Dendritic cell treated with granulocyte-macrophage colony-stimulating factor and Interleukin-4, amounts not matched to agents 40 ng/mL and 50 ng/mL, for 4 days (primary cell): ENCODE results near the gene EZH2.

Experiments used
- H3K27ac Mint-ChIP-seq: one replicate; pipeline ENCODE4 v1.8.0; 2022; ENCODE audit warnings: mild to moderate bottlenecking, mixed read lengths
- H3K27me3 Mint-ChIP-seq: one replicate; pipeline ENCODE4 v1.8.0; 2022; ENCODE audit warnings: mild to moderate bottlenecking, mixed read lengths
- H3K36me3 Mint-ChIP-seq: one replicate; pipeline ENCODE4 v1.8.0; 2022; ENCODE audit warnings: low read depth, mixed read lengths
- H3K4me1 Mint-ChIP-seq: one replicate; pipeline ENCODE4 v1.8.0; 2022; ENCODE audit warnings: low read depth, mixed read lengths
- H3K4me3 Mint-ChIP-seq: one replicate; pipeline ENCODE4 v1.8.0; 2022; ENCODE audit warnings: mild to moderate bottlenecking, moderate library complexity, mixed read lengths
- H3K9me3 Mint-ChIP-seq: one replicate; pipeline ENCODE4 v1.8.0; 2022; ENCODE audit warnings: mixed read lengths
- intact Hi-C: fragments of 100-400 bp; cut with micrococcal nuclease; formaldehyde crosslinking; loops from one replicate; pipeline ENCODE4 v1.15.0; 2022

EZH2 gene

DNA sequence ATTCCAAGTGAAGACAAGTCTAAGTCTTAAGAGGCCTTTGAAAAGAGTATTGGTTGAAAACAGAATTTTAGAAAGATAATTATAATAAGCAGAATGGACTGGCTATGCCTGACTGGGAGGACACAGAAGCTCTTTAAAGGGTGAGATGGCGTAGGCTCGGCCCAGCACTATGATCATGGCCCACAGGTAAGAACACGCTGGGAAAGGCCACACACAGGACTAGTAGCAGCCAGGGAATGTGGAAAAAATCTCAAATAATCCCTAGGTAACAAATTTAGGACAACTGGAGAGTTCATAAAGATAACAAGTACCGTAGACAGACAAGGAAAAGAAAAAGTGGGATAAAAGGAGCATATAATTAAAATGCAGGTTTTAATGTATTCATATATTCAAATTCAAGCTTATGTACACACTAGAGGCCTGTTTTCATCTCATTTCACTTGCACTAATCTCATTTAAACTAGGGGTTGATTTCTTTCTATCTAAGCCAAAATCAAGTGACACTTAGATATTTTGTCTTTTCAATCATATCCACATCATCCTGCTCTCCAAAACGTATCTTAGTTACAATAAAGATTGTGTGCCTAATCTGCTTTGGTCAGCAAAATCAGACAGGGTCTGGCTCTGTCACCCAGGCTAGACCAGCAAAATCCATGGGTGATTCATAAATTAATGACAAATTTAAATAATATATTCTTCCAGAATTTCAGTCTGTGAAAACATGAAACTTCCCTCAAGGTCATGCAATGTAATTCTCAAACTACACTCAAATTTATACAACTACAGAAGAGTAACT, 53.0 kb downstream of the EZH2 start:
- intact Hi-C loops = no loop called here

DNA sequence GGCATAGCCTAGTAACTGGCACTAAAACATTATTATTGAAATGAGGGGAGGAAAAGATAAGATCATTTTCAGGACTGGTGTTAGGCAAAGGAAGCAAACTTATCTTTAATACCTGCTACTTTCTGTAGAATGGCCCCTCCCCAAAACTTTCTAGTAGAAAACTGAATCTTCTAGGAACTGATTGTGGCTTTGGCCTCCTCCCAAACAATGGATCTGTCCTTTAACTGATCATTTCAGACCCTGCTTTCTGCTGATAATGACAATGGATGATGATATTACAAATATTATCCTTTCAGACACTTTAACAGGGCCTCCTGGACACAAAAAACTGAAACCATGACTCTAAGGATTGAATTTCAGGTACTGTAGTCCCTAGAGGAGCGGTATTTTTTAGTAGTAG, 55.1 kb downstream of the EZH2 start:
- Mint-ChIP-seq H3K4me3 (no peak overlapping the region), H3K27ac (no peak overlapping the region), H3K27me3 (no peaks in the 10 kb centered on the region), H3K9me3 (no peaks in the 10 kb centered on the region), H3K4me1 (no peaks in the 10 kb centered on the region), H3K36me3 (peaks cover 48% of the 10 kb centered on the region)
- intact Hi-C loops = no loop called here

More for the DNA sequence above, 53.0 kb downstream of the EZH2 start:
- Mint-ChIP-seq H3K4me3 (no peak overlapping the region), H3K36me3 (peaks cover 36% of the 10 kb centered on the region), H3K4me1 (no peaks in the 10 kb centered on the region), H3K27ac (no peak overlapping the region), H3K9me3 (no peaks in the 10 kb centered on the region), H3K27me3 (no peaks in the 10 kb centered on the region)

DNA sequence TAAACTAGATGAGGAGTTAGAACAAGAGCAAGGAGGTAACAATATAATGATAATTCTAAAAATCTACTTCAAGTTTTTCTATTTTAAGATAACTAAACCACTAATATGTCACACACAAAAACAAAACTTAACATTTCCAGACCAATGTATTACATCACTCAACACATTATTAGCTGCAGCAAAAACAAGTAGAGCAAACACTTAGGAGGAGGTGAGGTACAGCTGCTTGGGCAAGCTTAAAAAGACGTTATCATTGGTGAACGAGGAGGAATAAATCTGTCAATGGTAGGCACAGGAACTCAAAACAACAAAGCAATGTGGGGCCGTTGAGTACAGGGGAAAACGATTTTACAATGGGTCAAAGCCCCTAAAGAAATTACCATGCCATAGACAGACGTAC, 58.8 kb downstream of the EZH2 start:
- Mint-ChIP-seq H3K4me3 (no peak overlapping the region), H3K4me1 (no peaks in the 10 kb centered on the region), H3K36me3 (peaks cover 44% of the 10 kb centered on the region), H3K9me3 (no peaks in the 10 kb centered on the region), H3K27ac (no peak overlapping the region), H3K27me3 (no peaks in the 10 kb centered on the region)
- intact Hi-C loops = no loop called here

DNA sequence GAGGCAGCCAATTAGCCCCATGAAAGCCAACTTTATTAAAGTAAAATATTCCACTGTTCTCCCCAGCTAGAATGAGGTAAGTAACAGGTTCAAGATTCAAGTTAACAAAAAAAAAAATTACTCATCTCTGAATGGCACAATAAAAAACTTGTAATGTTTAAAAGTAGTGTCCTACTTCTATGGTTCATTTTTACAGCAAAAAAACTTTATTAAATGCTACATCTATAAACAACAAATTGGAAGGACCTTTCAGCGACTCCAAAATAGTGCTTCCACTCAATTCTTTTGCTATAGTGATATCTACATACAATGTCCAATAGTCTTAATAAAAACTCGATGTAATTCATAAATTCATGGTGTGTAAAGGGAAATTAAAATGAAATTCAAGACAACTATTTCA, 59.2 kb downstream of the EZH2 start:
- Mint-ChIP-seq H3K4me1 (no peaks in the 10 kb centered on the region), H3K27me3 (no peaks in the 10 kb centered on the region), H3K4me3 (no peak overlapping the region), H3K36me3 (peaks cover 39% of the 10 kb centered on the region), H3K27ac (no peak overlapping the region), H3K9me3 (no peaks in the 10 kb centered on the region)
- intact Hi-C loops = no loop called here

DNA sequence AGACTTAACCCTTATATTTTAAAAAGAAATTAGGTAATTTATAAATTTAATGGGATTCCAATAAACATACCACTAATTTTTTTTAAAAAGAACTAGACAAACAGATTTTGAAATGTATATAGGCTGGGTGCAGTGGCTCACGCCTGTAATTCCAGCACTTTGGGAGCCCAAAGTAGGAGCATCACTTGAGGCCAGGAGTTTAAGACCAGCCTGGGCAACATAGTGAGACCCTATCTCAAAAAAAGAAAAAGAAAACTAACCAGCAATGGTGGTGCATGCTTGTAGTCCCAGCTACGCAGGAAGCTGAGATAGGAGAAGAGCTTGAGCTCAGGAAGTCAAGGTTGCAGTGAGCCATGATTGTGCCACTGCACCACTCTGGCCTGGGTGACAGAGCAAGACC, 62.7 kb downstream of the EZH2 start:
- no peak overlapping the region for H3K27ac Mint-ChIP-seq
- H3K4me1 Mint-ChIP-seq = no peaks in the 10 kb centered on the region
- intact Hi-C loops = no loop called here
- H3K9me3 Mint-ChIP-seq = no peaks in the 10 kb centered on the region
- peaks cover 49% of the 10 kb centered on the region for H3K36me3 Mint-ChIP-seq
- no peaks in the 10 kb centered on the region for H3K27me3 Mint-ChIP-seq
- H3K4me3 Mint-ChIP-seq = no peak overlapping the region

DNA sequence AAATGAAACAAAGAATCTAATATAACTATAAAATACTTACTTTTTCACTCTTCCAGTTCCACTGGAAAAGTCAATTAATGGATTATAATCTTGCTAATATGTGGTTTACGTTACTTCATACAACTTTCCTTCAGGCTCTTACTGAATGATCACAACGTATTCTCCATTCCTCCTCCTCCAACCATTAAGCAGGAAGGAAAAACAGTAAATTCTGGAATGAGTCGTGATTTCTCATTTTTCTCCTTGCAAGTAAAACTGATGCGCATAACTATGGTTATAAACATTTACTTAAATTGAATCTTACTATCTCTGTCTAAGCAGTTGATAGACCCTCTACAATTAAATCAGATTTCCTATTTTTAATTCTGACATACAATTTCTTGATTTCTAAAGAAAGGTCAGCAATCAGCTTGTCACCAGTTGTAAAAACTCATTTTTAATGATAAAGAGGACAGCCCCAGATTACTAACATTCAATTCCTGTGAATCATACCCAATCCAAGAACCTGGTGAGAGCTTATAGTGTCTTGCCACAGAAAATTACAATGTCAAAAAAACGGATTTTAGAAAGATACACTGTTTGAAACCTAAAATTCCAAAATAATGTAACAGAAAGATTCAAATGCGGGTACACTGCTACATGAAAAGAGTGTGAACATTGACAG, 64.3 kb downstream of the EZH2 start:
- H3K4me3 Mint-ChIP-seq = no peak overlapping the region
- H3K9me3 Mint-ChIP-seq = no peaks in the 10 kb centered on the region
- intact Hi-C loops = no loop called here
- peaks cover 45% of the 10 kb centered on the region for H3K36me3 Mint-ChIP-seq
- H3K27me3 Mint-ChIP-seq = no peaks in the 10 kb centered on the region
- H3K27ac Mint-ChIP-seq = no peak overlapping the region
- H3K4me1 Mint-ChIP-seq = no peaks in the 10 kb centered on the region

DNA sequence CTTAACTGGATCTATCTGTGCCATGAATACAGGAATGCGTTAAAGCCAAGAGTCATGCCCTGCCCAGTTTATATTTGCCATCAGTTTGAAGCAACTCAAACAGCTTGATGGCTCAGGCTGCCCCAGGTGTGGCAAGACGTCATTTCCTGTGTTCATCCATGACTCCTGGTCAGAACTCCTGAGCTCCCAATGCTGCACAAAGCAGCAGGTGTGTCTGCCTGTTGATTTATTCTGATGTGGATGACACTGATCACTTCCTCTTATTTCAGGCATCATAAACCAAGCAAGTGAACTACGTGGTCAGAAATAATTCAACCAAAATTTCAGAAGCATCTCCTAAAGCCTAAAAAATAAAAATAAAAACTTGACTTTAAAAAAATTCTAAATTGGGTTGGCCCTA, 68.5 kb downstream of the EZH2 start:
- Mint-ChIP-seq H3K4me1 (no peaks in the 10 kb centered on the region), H3K4me3 (no peak overlapping the region), H3K9me3 (no peaks in the 10 kb centered on the region), H3K36me3 (peaks cover 75% of the 10 kb centered on the region), H3K27me3 (no peaks in the 10 kb centered on the region), H3K27ac (no peak overlapping the region)
- intact Hi-C loops = no loop called here

DNA sequence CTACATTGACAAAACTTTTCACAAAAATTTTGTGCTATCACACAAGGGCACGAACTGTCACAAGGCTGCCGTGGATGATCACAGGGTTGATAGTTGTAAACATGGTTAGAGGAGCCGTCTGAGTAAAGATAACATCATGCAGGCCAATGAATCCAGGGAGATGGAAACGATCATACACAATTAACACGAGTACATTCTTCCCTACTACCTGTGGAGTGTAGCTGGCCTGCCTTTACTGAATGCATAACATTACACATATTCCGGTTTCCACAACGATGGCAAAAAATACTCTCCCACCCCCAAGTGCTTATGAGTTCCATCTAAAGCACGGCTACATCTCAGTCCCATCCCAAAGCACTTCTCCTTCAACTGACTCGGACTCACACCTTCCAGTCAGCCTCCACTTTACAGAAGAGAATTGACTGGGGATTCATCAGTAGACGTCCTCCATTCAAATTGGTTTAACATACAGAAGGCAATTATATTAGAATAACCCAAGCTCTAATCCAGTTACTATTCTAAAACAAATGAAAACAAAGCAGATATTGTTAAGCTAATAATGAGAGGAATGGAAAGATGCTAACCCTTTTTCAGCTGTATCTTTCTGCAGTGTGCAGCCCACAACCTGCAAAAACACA, 69.0 kb downstream of the EZH2 start:
- intact Hi-C loops = no loop called here
- H3K27ac Mint-ChIP-seq = no peak overlapping the region

DNA sequence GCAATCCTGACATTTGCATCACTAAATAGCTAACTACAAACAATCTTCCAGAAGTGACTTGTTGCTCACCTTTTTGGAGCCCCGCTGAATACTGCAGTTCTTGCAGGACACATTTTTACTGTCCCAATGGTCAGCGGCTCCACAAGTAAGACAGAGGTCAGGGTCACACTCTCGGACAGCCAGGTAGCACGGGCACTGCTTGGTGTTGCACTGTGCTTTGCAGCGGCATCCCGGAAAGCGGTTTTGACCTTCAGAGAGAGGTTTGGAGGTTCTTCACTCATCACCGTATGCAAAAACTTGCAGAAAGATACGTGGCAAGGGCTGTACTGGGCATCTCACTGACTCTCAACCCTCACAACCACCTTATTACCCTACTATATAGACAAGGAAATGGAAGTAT, 70.2 kb downstream of the EZH2 start:
- H3K9me3 Mint-ChIP-seq = no peaks in the 10 kb centered on the region
- H3K27me3 Mint-ChIP-seq = no peaks in the 10 kb centered on the region
- H3K27ac Mint-ChIP-seq = no peak overlapping the region
- no peak overlapping the region for H3K4me3 Mint-ChIP-seq
- H3K4me1 Mint-ChIP-seq = no peaks in the 10 kb centered on the region
- intact Hi-C loops = no loop called here
- peaks cover 88% of the 10 kb centered on the region for H3K36me3 Mint-ChIP-seq

More for the DNA sequence above, 69.0 kb downstream of the EZH2 start:
- Mint-ChIP-seq H3K9me3 (no peaks in the 10 kb centered on the region), H3K4me1 (no peaks in the 10 kb centered on the region), H3K36me3 (peaks cover 81% of the 10 kb centered on the region), H3K27me3 (no peaks in the 10 kb centered on the region), H3K4me3 (no peak overlapping the region)

DNA sequence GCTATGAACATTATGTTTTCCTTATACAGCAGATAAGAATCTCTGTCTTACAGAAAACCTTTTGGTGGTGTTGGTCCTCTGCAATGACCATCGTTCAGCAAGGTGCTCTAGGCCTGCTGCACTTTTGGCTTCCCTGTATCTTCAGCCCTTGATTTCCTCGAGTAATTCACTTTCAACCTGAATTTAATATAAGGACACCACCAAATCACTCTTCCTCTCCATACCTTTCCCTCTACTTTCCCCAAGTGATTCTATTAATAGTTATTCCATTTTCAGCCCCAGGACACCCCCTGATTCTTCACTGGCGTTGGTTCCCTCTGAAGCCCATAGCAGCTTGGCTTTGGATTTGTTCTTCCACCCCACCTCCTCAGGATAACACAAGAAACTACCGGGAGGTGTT, 72.2 kb downstream of the EZH2 start:
- intact Hi-C loops = no loop called here
- no peaks in the 10 kb centered on the region for H3K4me1 Mint-ChIP-seq
- no peak overlapping the region for H3K27ac Mint-ChIP-seq
- no peaks in the 10 kb centered on the region for H3K27me3 Mint-ChIP-seq
- H3K36me3 Mint-ChIP-seq = peaks cover 90% of the 10 kb centered on the region
- H3K4me3 Mint-ChIP-seq = no peak overlapping the region
- no peaks in the 10 kb centered on the region for H3K9me3 Mint-ChIP-seq

DNA sequence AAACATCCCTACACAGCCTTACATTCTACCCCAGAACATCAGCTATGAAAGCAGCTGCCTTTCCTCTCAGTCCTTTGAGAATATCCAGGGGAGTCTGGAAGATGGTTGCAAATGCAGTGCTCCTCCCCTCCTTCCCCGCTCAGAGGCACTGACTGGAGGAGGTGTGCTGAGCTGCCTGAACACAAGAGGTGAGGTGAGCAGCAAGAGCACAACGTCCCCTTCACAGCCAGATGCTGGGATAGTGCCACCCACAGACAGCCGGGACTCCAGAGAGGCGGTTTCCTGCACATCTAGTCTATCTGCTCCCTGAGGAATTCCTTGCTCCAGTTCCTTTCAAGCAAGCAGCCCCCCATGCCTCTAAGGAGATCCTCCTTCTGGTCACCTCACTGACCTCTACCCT, 74.2 kb downstream of the EZH2 start:
- Mint-ChIP-seq H3K36me3 (peaks cover 97% of the 10 kb centered on the region), H3K4me3 (no peak overlapping the region), H3K27ac (no peak overlapping the region), H3K27me3 (no peaks in the 10 kb centered on the region), H3K9me3 (no peaks in the 10 kb centered on the region), H3K4me1 (no peaks in the 10 kb centered on the region)
- intact Hi-C loops = no loop called here

DNA sequence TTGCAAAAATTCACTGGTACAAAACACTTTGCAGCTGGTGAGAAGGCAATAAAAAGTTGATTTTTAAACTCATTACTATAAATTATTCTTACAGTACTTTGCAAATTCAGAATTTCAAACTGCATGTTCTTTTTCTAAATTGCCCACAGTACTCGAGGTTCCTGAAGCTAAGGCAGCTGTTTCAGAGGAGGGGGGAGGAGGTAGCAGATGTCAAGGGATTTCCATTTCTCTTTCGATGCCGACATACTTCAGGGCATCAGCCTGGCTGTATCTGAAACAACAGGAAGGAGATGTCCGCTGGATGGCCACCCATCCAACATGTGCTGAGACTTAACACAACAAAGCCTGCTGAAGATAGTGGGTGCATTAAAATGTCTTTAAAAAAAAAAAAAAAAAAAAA, 76.7 kb downstream of the EZH2 start:
- Mint-ChIP-seq H3K36me3 (peaks cover 94% of the 10 kb centered on the region), H3K27me3 (no peaks in the 10 kb centered on the region), H3K4me1 (no peaks in the 10 kb centered on the region), H3K27ac (no peak overlapping the region), H3K4me3 (no peak overlapping the region), H3K9me3 (no peaks in the 10 kb centered on the region)
- intact Hi-C loops = no loop called here

DNA sequence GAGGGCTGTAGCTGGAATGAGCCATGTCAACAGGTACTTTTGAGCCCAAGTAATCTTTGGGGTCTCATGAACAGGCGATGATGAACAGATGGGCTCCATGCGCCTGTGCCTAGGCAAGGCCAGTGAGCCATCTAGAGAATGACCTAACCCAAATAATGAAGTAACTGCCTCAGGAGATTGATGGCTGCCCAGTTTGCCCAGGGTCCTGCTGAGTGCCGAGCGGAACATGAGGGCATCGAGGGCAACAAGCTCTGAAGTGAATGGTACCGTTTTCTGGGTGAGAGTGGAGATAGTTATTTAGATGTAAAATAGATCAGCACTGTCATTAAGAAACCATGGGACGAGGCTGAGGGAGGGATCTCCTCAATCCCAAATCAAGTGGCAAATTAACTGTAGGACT, 77.9 kb downstream of the EZH2 start:
- Mint-ChIP-seq H3K9me3 (no peaks in the 10 kb centered on the region), H3K4me1 (no peaks in the 10 kb centered on the region), H3K27ac (no peak overlapping the region), H3K4me3 (no peak overlapping the region), H3K27me3 (no peaks in the 10 kb centered on the region), H3K36me3 (peaks cover 94% of the 10 kb centered on the region)
- intact Hi-C loops = no loop called here

DNA sequence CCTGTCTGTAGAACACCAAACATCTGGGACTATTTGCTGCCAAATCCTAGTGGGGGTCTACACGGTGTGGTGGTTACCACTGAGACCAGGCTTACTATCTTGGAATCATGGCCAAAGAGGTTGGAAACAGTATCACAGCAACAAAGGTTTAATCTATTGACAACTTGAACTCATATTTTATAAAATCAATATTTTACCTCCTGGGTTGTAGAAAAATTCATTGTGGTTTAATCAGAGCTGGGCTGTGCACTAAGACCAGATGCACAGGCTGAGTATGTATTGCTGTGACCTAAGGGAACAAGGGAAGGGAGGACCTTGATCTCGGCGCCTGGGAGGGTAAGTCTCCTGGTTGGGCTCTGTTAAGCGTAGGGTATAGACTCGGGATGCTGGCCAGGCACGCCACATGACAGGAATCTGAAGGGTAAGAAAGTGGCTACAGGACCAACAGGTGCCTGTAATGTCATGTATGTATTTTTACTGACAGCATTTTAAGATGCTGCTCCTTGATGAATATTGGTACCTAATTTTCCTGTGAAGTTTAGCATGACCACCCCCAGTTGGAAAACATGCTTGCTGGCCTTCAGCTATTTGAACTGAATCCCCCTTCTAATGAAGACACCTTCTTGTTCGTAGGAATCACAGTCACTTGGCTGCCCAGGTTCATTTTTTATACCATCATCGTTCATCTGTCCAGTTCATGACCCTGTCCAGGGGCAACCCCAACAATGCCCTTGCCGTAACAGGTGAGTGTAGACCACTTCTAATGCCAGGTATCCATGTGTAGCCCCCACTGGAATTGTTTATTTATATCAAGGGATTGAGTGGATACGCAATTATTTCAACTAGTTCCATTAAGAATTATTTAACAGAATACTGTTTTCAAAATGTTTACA, 79.5 kb downstream of the EZH2 start:
- no peak overlapping the region for H3K27ac Mint-ChIP-seq
- intact Hi-C loops = no loop called here

More for the DNA sequence above, 79.5 kb downstream of the EZH2 start:
- H3K36me3 Mint-ChIP-seq = peaks cover 94% of the 10 kb centered on the region
- H3K27me3 Mint-ChIP-seq = no peaks in the 10 kb centered on the region
- H3K4me1 Mint-ChIP-seq = no peaks in the 10 kb centered on the region
- no peaks in the 10 kb centered on the region for H3K9me3 Mint-ChIP-seq
- H3K4me3 Mint-ChIP-seq = no peak overlapping the region
